Measurements from ENCODE around the gene RASA4B. TPM values are rescaled to one million over a fixed set of nuclear protein-coding genes. Genes with fewer than 3 reads are reported as not detected.

The RASA4B gene
- total and polyA plus RNA-seq, 9 of the 15 experiments (the other 6 are each of a cell fraction or from before 2014, with no cell fraction given), result 0.01 to 2.9 (median 1.5) TPM; not detected in 1

GRCh38 chr7:102464577-102465280 is 52.8 kb downstream of the RASA4B start, which contains the start of the genes ALKBH4 and LRWD1 (continued):
- TF ChIP-seq, protein P1, sequence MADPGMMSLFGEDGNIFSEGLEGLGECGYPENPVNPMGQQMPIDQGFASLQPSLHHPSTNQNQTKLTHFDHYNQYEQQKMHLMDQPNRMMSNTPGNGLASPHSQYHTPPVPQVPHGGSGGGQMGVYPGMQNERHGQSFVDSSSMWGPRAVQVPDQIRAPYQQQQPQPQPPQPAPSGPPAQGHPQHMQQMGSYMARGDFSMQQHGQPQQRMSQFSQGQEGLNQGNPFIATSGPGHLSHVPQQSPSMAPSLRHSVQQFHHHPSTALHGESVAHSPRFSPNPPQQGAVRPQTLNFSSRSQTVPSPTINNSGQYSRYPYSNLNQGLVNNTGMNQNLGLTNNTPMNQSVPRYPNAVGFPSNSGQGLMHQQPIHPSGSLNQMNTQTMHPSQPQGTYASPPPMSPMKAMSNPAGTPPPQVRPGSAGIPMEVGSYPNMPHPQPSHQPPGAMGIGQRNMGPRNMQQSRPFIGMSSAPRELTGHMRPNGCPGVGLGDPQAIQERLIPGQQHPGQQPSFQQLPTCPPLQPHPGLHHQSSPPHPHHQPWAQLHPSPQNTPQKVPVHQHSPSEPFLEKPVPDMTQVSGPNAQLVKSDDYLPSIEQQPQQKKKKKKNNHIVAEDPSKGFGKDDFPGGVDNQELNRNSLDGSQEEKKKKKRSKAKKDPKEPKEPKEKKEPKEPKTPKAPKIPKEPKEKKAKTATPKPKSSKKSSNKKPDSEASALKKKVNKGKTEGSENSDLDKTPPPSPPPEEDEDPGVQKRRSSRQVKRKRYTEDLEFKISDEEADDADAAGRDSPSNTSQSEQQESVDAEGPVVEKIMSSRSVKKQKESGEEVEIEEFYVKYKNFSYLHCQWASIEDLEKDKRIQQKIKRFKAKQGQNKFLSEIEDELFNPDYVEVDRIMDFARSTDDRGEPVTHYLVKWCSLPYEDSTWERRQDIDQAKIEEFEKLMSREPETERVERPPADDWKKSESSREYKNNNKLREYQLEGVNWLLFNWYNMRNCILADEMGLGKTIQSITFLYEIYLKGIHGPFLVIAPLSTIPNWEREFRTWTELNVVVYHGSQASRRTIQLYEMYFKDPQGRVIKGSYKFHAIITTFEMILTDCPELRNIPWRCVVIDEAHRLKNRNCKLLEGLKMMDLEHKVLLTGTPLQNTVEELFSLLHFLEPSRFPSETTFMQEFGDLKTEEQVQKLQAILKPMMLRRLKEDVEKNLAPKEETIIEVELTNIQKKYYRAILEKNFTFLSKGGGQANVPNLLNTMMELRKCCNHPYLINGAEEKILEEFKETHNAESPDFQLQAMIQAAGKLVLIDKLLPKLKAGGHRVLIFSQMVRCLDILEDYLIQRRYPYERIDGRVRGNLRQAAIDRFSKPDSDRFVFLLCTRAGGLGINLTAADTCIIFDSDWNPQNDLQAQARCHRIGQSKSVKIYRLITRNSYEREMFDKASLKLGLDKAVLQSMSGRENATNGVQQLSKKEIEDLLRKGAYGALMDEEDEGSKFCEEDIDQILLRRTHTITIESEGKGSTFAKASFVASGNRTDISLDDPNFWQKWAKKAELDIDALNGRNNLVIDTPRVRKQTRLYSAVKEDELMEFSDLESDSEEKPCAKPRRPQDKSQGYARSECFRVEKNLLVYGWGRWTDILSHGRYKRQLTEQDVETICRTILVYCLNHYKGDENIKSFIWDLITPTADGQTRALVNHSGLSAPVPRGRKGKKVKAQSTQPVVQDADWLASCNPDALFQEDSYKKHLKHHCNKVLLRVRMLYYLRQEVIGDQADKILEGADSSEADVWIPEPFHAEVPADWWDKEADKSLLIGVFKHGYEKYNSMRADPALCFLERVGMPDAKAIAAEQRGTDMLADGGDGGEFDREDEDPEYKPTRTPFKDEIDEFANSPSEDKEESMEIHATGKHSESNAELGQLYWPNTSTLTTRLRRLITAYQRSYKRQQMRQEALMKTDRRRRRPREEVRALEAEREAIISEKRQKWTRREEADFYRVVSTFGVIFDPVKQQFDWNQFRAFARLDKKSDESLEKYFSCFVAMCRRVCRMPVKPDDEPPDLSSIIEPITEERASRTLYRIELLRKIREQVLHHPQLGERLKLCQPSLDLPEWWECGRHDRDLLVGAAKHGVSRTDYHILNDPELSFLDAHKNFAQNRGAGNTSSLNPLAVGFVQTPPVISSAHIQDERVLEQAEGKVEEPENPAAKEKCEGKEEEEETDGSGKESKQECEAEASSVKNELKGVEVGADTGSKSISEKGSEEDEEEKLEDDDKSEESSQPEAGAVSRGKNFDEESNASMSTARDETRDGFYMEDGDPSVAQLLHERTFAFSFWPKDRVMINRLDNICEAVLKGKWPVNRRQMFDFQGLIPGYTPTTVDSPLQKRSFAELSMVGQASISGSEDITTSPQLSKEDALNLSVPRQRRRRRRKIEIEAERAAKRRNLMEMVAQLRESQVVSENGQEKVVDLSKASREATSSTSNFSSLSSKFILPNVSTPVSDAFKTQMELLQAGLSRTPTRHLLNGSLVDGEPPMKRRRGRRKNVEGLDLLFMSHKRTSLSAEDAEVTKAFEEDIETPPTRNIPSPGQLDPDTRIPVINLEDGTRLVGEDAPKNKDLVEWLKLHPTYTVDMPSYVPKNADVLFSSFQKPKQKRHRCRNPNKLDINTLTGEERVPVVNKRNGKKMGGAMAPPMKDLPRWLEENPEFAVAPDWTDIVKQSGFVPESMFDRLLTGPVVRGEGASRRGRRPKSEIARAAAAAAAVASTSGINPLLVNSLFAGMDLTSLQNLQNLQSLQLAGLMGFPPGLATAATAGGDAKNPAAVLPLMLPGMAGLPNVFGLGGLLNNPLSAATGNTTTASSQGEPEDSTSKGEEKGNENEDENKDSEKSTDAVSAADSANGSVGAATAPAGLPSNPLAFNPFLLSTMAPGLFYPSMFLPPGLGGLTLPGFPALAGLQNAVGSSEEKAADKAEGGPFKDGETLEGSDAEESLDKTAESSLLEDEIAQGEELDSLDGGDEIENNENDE (IDR thresholded peaks at IDR 0.05; ENCODE audit: low read depth, low read length), result no peak
- TF ChIP-seq IRF1 (CRISPR knock-in tag; IDR thresholded peaks at IDR 0.05; ENCODE audit: borderline replicate concordance) (no peak), RBM22 (IDR thresholded peaks at IDR 0.05; ENCODE audit: low read depth, low read length, poor library complexity, severe bottlenecking) (peak; percentile 41), ZNF551 (CRISPR knock-in tag; IDR thresholded peaks at IDR 0.05) (no peak), ATF7 (IDR thresholded peaks at IDR 0.05) (peak; percentile 87), CAMTA2 (CRISPR knock-in tag; conservative IDR thresholded peaks at IDR 0.05) (peak; percentile 85; the same call in 1 of the 2 replicates), NR0B1 (IDR thresholded peaks at IDR 0.05; ENCODE audit: partially characterized antibody) (no peak), STAT5A (IDR thresholded peaks at IDR 0.05; ENCODE audit: borderline replicate concordance, low read length) (peak; percentile 37; the same call in 1 of the 2 replicates)
- TF ChIP-seq, protein P2, sequence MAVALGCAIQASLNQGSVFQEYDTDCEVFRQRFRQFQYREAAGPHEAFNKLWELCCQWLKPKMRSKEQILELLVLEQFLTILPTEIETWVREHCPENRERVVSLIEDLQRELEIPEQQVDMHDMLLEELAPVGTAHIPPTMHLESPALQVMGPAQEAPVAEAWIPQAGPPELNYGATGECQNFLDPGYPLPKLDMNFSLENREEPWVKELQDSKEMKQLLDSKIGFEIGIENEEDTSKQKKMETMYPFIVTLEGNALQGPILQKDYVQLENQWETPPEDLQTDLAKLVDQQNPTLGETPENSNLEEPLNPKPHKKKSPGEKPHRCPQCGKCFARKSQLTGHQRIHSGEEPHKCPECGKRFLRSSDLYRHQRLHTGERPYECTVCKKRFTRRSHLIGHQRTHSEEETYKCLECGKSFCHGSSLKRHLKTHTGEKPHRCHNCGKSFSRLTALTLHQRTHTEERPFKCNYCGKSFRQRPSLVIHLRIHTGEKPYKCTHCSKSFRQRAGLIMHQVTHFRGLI (CRISPR knock-in tag; IDR thresholded peaks at IDR 0.05), result no peak
- TF ChIP-seq, protein P3, sequence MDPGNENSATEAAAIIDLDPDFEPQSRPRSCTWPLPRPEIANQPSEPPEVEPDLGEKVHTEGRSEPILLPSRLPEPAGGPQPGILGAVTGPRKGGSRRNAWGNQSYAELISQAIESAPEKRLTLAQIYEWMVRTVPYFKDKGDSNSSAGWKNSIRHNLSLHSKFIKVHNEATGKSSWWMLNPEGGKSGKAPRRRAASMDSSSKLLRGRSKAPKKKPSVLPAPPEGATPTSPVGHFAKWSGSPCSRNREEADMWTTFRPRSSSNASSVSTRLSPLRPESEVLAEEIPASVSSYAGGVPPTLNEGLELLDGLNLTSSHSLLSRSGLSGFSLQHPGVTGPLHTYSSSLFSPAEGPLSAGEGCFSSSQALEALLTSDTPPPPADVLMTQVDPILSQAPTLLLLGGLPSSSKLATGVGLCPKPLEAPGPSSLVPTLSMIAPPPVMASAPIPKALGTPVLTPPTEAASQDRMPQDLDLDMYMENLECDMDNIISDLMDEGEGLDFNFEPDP (CRISPR knock-in tag; IDR thresholded peaks at IDR 0.05), result no peak
